ENCODE data around the gene SOX1. TPM values are rescaled to one million over a fixed set of nuclear protein-coding genes. Genes with fewer than 3 reads are reported as not detected.

Gene SOX1
- total RNA-seq, 1 donor from 2014 or later: not detected

- no peak overlapping the region for H3K4me3 ChIP-seq (ENCODE audit: low read depth, low read length)
- DNase-seq (ENCODE audit: low read depth): no peak
- TF ChIP-seq, protein P1, sequence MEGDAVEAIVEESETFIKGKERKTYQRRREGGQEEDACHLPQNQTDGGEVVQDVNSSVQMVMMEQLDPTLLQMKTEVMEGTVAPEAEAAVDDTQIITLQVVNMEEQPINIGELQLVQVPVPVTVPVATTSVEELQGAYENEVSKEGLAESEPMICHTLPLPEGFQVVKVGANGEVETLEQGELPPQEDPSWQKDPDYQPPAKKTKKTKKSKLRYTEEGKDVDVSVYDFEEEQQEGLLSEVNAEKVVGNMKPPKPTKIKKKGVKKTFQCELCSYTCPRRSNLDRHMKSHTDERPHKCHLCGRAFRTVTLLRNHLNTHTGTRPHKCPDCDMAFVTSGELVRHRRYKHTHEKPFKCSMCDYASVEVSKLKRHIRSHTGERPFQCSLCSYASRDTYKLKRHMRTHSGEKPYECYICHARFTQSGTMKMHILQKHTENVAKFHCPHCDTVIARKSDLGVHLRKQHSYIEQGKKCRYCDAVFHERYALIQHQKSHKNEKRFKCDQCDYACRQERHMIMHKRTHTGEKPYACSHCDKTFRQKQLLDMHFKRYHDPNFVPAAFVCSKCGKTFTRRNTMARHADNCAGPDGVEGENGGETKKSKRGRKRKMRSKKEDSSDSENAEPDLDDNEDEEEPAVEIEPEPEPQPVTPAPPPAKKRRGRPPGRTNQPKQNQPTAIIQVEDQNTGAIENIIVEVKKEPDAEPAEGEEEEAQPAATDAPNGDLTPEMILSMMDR (conservative IDR thresholded peaks at IDR 0.05; ENCODE audit: low read depth, low read length): no peak
These were observed 50.5 kb downstream of the SOX1 start for GRCh38 chr13:112117258-112117954.

DNA sequence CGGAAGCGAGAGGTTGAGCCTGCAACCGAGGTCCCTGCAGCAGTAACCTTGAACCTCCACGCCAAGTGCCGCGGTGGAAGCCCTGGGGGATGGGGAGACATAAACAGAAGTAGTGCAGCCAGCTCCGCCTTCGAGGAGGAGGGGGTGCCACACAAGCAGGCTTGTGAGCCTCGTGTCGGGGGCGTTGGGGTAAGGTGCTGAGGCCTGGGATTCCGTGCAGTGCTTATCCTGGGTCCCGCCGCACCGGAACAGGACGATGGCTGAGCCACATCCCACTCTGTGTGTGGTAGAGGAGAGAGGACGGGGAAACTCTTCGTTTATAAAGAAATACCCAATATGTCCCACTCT is 51.0 kb downstream of the SOX1 start:
- DNase-seq (ENCODE audit: low read depth): no peak
- H3K4me3 ChIP-seq (ENCODE audit: low read depth, low read length): no peak overlapping the region
- TF ChIP-seq, protein P1 (conservative IDR thresholded peaks at IDR 0.05; ENCODE audit: low read depth, low read length): no peak

DNA sequence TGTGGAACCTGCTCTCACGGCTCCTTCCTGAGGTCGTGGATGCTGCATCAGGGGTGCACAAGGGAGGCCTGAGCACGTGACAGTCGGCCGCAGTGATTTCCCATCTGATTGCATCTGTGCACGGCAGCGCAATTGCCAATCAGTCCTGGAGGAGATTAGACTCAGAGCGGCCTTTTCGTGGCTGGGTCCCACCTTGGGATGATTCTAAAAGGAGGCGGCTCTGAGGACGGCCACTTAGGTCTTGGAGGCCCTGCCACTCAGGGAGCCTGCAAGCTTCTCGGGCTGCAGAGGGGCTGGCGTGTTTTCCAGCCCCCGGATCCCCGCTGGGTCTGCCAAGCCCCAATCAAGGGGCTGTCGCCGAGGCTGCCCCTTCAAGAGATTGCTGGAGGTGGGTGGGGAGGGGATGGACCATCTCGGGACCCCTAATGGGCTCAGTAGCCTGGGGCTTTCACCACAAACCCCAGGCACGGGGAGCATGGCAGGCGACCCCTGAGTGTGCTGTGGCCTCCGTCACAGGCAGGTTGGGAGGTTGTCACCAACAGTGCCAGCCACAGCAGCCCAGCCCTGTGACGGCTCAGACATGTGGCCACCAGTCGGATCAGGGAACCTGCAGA is 51.6 kb downstream of the SOX1 start:
- TF ChIP-seq, protein P1 (conservative IDR thresholded peaks at IDR 0.05; ENCODE audit: low read depth, low read length): no peak
- H3K4me3 ChIP-seq (ENCODE audit: low read depth, low read length): no peak overlapping the region
- no peak for DNase-seq (ENCODE audit: low read depth)

DNA sequence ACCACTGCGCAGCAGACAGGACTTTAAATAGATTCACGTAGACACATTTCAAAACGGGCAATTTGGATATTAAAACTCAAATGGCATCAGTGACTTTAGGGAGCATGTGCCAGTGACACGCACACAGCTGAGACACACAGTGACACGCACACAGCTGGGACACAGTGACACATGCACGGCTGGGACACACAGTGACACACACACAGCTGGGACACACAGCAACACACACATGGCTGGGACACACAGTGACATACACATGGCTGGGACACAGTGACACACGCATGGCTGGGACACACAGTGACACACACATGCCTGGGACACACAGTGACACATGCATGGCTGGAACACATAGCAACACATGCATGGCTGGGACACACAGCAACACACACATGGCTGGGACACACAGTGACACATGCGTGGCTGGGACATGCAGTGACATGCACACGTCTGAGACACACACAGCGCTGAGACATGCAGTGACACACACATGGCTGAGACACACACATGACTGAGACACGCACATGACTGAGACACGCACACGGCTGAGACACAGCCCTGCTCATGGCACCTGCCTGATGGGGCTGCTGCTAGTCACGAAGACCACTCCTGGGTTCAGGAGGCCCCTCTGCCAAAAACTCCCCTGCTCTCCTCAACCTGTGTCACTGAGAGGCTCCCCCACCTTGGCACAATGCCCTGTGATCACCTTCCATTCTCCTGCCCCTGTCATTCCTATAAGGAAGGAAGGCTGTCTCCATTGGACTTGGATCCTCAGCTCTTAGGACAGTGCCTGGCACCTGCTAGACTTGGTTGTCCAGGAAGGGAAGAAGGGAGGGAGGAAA is 52.5 kb downstream of the SOX1 start:
- H3K4me3 ChIP-seq (ENCODE audit: low read depth, low read length): no peak overlapping the region
- DNase-seq (ENCODE audit: low read depth): no peak
- TF ChIP-seq, protein P1 (conservative IDR thresholded peaks at IDR 0.05; ENCODE audit: low read depth, low read length): no peak

- H3K4me3 ChIP-seq (ENCODE audit: low read depth, low read length): no peak overlapping the region
- TF ChIP-seq, protein P1 (conservative IDR thresholded peaks at IDR 0.05; ENCODE audit: low read depth, low read length): no peak
- no peak for DNase-seq (ENCODE audit: low read depth)
These were observed 53.1 kb downstream of the SOX1 start for GRCh38 chr13:112120031-112120373.
